ENCODE measurements around the gene KCNQ5. TPM values are rescaled to one million over a fixed set of nuclear protein-coding genes. Genes with fewer than 3 reads are reported as not detected.

The KCNQ5 gene
- polyA plus RNA-seq, 3 donors = not detected

DNA sequence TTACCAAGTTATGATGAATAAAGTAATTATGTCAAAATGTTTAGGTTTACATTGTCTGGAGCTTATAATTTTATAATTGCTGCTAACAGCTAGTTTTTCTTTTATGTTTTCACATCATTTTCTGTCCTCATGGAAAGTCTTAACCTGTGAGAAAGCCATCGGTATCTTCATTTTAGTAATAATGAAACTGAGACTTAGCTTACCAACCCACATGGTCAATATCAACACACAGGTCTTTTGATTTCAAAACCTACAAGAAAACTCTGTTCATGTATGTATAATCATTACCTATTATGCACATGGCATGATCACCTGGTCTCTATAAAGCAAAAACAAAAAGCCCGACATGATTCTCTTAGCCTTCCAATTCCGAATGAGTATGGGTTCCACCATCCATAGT lies 61.9 kb downstream of the KCNQ5 start:
- Histone ChIP-seq H3K4me2 (replicated peaks; ENCODE audit: extremely low read depth, low read length, poor library complexity, severe bottlenecking) (no peak overlapping the region), H3K79me2 (ENCODE audit: insufficient read depth, low read length) (no peaks in the 10 kb centered on the region), H3K9ac (ENCODE audit: insufficient read depth, low read length, poor library complexity, severe bottlenecking) (no peak overlapping the region), H3K4me1 (ENCODE audit: control insufficient read depth in 1 of 2, insufficient read depth in 2 of 2, low read length in 2 of 2) (no peaks in the 10 kb centered on the region), H3K27ac (ENCODE audit: low read depth in 1 of 2, low read length in 2 of 2) (no peak overlapping the region), H3K36me3 (replicated peaks in 1 of 2; ENCODE audit: control insufficient read depth in 1 of 2, insufficient read depth in 2 of 2, low read length in 2 of 2) (no peaks in the 10 kb centered on the region), H4K20me1 (ENCODE audit: insufficient read depth, low read length) (no peaks in the 10 kb centered on the region), H3K27me3 (ENCODE audit: control insufficient read depth in 2 of 2, insufficient read depth in 2 of 2, low read length in 2 of 2) (no peaks in the 10 kb centered on the region), H3K9me3 (replicated peaks in 1 of 2; ENCODE audit: control insufficient read depth in 1 of 2, insufficient read depth in 1 of 2, low read length in 2 of 2) (no peaks in the 10 kb centered on the region), H2AFZ (ENCODE audit: insufficient read depth, low read depth, low read length, poor library complexity, severe bottlenecking) (no peak overlapping the region), H3K4me3 (replicated peaks in 1 of 3; ENCODE audit: low read depth in 2 of 3, low read length in 3 of 3) (no peak overlapping the region)
- no peak overlapping the region for H3K27ac Mint-ChIP-seq
- no peak overlapping the region for H3K4me3 Mint-ChIP-seq
- peaks cover 0 to 1% (median 0%) of the 10 kb centered on the region in 3 donors for H3K27me3 Mint-ChIP-seq (ENCODE audit: low read depth in 3 of 3)
- no peaks in the 10 kb centered on the region for H3K4me1 Mint-ChIP-seq
- H3K36me3 Mint-ChIP-seq = peaks cover 0 to 2% of the 10 kb centered on the region in 2 donors
- no peak for DNase-seq
- TF ChIP-seq, protein P1, sequence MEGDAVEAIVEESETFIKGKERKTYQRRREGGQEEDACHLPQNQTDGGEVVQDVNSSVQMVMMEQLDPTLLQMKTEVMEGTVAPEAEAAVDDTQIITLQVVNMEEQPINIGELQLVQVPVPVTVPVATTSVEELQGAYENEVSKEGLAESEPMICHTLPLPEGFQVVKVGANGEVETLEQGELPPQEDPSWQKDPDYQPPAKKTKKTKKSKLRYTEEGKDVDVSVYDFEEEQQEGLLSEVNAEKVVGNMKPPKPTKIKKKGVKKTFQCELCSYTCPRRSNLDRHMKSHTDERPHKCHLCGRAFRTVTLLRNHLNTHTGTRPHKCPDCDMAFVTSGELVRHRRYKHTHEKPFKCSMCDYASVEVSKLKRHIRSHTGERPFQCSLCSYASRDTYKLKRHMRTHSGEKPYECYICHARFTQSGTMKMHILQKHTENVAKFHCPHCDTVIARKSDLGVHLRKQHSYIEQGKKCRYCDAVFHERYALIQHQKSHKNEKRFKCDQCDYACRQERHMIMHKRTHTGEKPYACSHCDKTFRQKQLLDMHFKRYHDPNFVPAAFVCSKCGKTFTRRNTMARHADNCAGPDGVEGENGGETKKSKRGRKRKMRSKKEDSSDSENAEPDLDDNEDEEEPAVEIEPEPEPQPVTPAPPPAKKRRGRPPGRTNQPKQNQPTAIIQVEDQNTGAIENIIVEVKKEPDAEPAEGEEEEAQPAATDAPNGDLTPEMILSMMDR (IDR thresholded peaks at IDR 0.05) = no peak
- no peaks in the 10 kb centered on the region for H3K9me3 Mint-ChIP-seq
- 100% methylated on average over 2 of the region's 3 CpGs for WGBS (ENCODE audit: insufficient coverage)
- intact Hi-C loops (cut with micrococcal nuclease) = no loop called here

DNA sequence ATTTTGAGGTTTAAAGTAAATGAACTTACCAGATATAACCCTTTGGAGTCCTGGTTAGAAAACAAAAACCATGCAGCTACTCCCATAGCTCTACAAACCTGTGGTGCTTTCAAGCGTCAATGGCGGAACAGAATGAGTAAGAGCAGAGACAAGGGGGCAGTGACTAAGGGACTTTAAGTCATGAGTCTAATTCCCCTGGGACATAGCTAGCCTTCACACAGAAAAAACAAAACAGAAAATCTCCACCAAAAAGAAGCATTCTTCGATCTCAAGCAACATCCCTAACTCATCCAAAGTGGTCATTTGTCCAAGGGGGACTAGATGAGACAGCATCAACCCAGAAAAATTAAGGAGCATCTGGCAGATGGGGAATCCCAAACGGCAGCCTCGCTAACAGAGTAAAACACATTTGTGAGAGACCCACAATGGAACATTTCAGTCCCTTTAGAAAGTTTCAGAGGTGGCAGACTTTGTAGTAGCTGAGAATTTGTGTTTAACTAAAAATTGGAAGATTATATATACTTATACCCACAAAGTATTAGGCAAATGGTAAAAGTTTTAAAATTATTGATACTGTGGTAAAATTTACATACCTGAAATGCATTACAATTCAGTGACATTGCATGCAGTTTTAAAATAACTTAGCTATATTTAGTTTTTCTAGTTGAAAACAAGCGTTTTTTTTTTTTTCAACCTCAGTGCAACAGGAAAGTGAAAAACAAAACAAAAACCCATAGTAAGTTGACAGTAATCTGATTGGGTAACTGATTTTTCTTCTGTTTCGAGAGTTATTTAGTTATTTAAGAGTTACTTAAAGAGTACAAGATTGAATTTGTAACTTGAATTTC lies 67.5 kb downstream of the KCNQ5 start:
- no peaks in the 10 kb centered on the region for H3K4me1 Mint-ChIP-seq
- Histone ChIP-seq H3K27me3 (ENCODE audit: control insufficient read depth in 2 of 2, insufficient read depth in 2 of 2, low read length in 2 of 2) (no peaks in the 10 kb centered on the region), H3K27ac (ENCODE audit: low read depth in 1 of 2, low read length in 2 of 2) (no peak overlapping the region), H3K4me1 (ENCODE audit: control insufficient read depth in 1 of 2, insufficient read depth in 2 of 2, low read length in 2 of 2) (no peaks in the 10 kb centered on the region), H3K79me2 (ENCODE audit: insufficient read depth, low read length) (no peaks in the 10 kb centered on the region), H3K4me3 (replicated peaks in 1 of 3; ENCODE audit: low read depth in 2 of 3, low read length in 3 of 3) (no peak overlapping the region), H4K20me1 (ENCODE audit: insufficient read depth, low read length) (no peaks in the 10 kb centered on the region), H3K4me2 (replicated peaks; ENCODE audit: extremely low read depth, low read length, poor library complexity, severe bottlenecking) (no peak overlapping the region), H3K9ac (ENCODE audit: insufficient read depth, low read length, poor library complexity, severe bottlenecking) (no peak overlapping the region), H2AFZ (ENCODE audit: insufficient read depth, low read depth, low read length, poor library complexity, severe bottlenecking) (no peak overlapping the region), H3K9me3 (replicated peaks in 1 of 2; ENCODE audit: control insufficient read depth in 1 of 2, insufficient read depth in 1 of 2, low read length in 2 of 2) (no peaks in the 10 kb centered on the region), H3K36me3 (replicated peaks in 1 of 2; ENCODE audit: control insufficient read depth in 1 of 2, insufficient read depth in 2 of 2, low read length in 2 of 2) (no peaks in the 10 kb centered on the region)
- no peaks in the 10 kb centered on the region for H3K9me3 Mint-ChIP-seq
- DNase-seq = no peak
- peaks cover 0 to 1% (median 0%) of the 10 kb centered on the region in 3 donors for H3K27me3 Mint-ChIP-seq (ENCODE audit: low read depth in 3 of 3)
- TF ChIP-seq, protein P1 (IDR thresholded peaks at IDR 0.05) = no peak
- intact Hi-C loops (cut with micrococcal nuclease) = no loop called here
- H3K4me3 Mint-ChIP-seq = no peak overlapping the region
- peak overlapping the region in 1 of 7 donors; percentile 18 for H3K27ac Mint-ChIP-seq
- H3K36me3 Mint-ChIP-seq = peaks cover 0 to 2% of the 10 kb centered on the region in 2 donors
- 92% methylated on average over 2 of the region's 7 CpGs for WGBS (ENCODE audit: insufficient coverage)

Data from CD14-positive monocyte (primary cell).